WTC11 (cell line): ENCODE measurements around the gene YAP1. TPM values are rescaled to one million over a fixed set of nuclear protein-coding genes. Genes with fewer than 3 reads are reported as not detected.

ENCODE experiments used
- ATAC-seq: fragments of 200-7000 bp; cut with Tn5 transposase; 2 replicates; pipeline ENCODE4 v1.10.0; 2021; ENCODE audit warnings: mild to moderate bottlenecking, moderate library complexity
- CTCF ChIA-PET: fragments of 300-600 bp; sonication (Branson Sonifier 250); formaldehyde crosslinking; loops from one replicate; lab custom pipeline; 2021; ENCODE audit warnings: antibody characterized with exemption; lab: Charles Lee
- POLR2A ChIA-PET: fragments of 350-600 bp; sonication (Branson Sonifier 250); formaldehyde crosslinking; loops from one replicate; lab custom pipeline; 2021; ENCODE audit warnings: antibody characterized with exemption; lab: Charles Lee
- DNase-seq: peaks from one replicate; pipeline ENCODE4 v3.0.0; 2021; ENCODE audit warnings: low spot score
- H3K27ac Mint-ChIP-seq: 2 replicates; pipeline ENCODE4 v1.8.0; 2021; ENCODE audit warnings: mixed read lengths
- H3K27me3 Mint-ChIP-seq: 2 replicates; pipeline ENCODE4 v1.8.0; 2021; ENCODE audit warnings: low read depth, mild to moderate bottlenecking, moderate library complexity, mixed read lengths
- H3K36me3 Mint-ChIP-seq: 2 replicates; pipeline ENCODE4 v1.8.0; 2021; ENCODE audit warnings: mixed read lengths
- H3K4me1 Mint-ChIP-seq: 2 replicates; pipeline ENCODE4 v1.8.0; 2022; ENCODE audit warnings: mixed read lengths
- H3K4me3 Mint-ChIP-seq: 2 replicates; pipeline ENCODE4 v1.8.0; 2021; ENCODE audit warnings: mild to moderate bottlenecking, moderate library complexity, mixed read lengths
- H3K9me3 Mint-ChIP-seq: 2 replicates; pipeline ENCODE4 v1.8.0; 2021; ENCODE audit warnings: mixed read lengths
- AFF4 ChIP-seq: sonication (generic); formaldehyde crosslinking; IDR thresholded peaks from 2 replicates; pipeline ENCODE4 v1.8.1; 2023; ENCODE audit warnings: mild to moderate bottlenecking, missing genetic modification reagents, borderline replicate concordance
- ARID4B ChIP-seq: sonication (generic); formaldehyde crosslinking; IDR thresholded peaks from 2 replicates; pipeline ENCODE4 v1.8.0; 2023; ENCODE audit warnings: missing genetic modification reagents, mild to moderate bottlenecking, borderline replicate concordance
- E2F1 ChIP-seq: sonication (generic); formaldehyde crosslinking; IDR thresholded peaks from 2 replicates; pipeline ENCODE4 v1.8.0; 2022; ENCODE audit warnings: mild to moderate bottlenecking, missing genetic modification reagents
- E2F5 ChIP-seq: sonication (generic); formaldehyde crosslinking; IDR thresholded peaks from 2 replicates; pipeline ENCODE4 v1.8.1; 2022; ENCODE audit warnings: mild to moderate bottlenecking, moderate library complexity, missing genetic modification reagents
- ESRRA ChIP-seq: sonication (generic); formaldehyde crosslinking; IDR thresholded peaks from 2 replicates; pipeline ENCODE4 v1.8.1; 2022; ENCODE audit warnings: mild to moderate bottlenecking, missing genetic modification reagents, borderline replicate concordance
- FOXK1 ChIP-seq: sonication (generic); formaldehyde crosslinking; IDR thresholded peaks from 2 replicates; pipeline ENCODE4 v1.8.0; 2022; ENCODE audit warnings: mild to moderate bottlenecking, moderate library complexity, missing genetic modification reagents
- FOXP4 ChIP-seq: sonication (generic); formaldehyde crosslinking; IDR thresholded peaks from 2 replicates; pipeline ENCODE4 v1.8.0; 2022; ENCODE audit warnings: mild to moderate bottlenecking, missing genetic modification reagents
- MLX ChIP-seq: sonication (generic); formaldehyde crosslinking; IDR thresholded peaks from 2 replicates; pipeline ENCODE4 v1.8.1; 2023; ENCODE audit warnings: mild to moderate bottlenecking, missing genetic modification reagents, moderate library complexity
- NFE2L1 ChIP-seq: sonication (generic); formaldehyde crosslinking; IDR thresholded peaks from 2 replicates; pipeline ENCODE4 v1.8.1; 2023; ENCODE audit warnings: missing genetic modification reagents
- PRDM15 ChIP-seq: sonication (generic); formaldehyde crosslinking; IDR thresholded peaks from 2 replicates; pipeline ENCODE4 v1.8.0; 2022; ENCODE audit warnings: missing genetic modification reagents
- SMAD3 ChIP-seq: sonication (generic); formaldehyde crosslinking; IDR thresholded peaks from 2 replicates; pipeline ENCODE4 v1.8.0; 2022; ENCODE audit warnings: missing genetic modification reagents, mild to moderate bottlenecking, borderline replicate concordance
- TP53 ChIP-seq: sonication (generic); formaldehyde crosslinking; IDR thresholded peaks from 2 replicates; pipeline ENCODE4 v1.8.1; 2023; ENCODE audit warnings: mild to moderate bottlenecking, missing genetic modification reagents
- USF1 ChIP-seq: sonication (generic); formaldehyde crosslinking; IDR thresholded peaks from 2 replicates; pipeline ENCODE4 v1.8.0; 2022; ENCODE audit warnings: mild to moderate bottlenecking, missing genetic modification reagents
- ZBTB43 ChIP-seq: sonication (generic); formaldehyde crosslinking; IDR thresholded peaks from 2 replicates; pipeline ENCODE4 v1.8.1; 2023; ENCODE audit warnings: mild to moderate bottlenecking, missing genetic modification reagents
- ZNF121 ChIP-seq: sonication (generic); formaldehyde crosslinking; IDR thresholded peaks from 2 replicates; pipeline ENCODE4 v1.8.0; 2023; ENCODE audit warnings: missing genetic modification reagents
- total RNA-seq: library from RNA; stranded (reverse); gene quantifications from 3 replicates; pipeline ENCODE4 v1.2.3, GENCODE V29; 2021

Gene YAP1
- total RNA-seq, 1 experiment from 2014 or later, result 88.7 TPM

GRCh38 chr11:102220728-102221467 is 110.7 kb downstream of the YAP1 start:
- no peak for DNase-seq
- Mint-ChIP-seq H3K27me3 (no peaks in the 10 kb centered on the region), H3K4me1 (peaks cover 19% of the 10 kb centered on the region), H3K9me3 (no peaks in the 10 kb centered on the region), H3K36me3 (peaks cover 37% of the 10 kb centered on the region), H3K4me3 (no peak overlapping the region), H3K27ac (peak overlapping the region; percentile 1; the same call in 1 of the 2 replicates)
- no peak for ATAC-seq
- ChIA-PET POLR2A (interaction anchor here (0.7 kb wide), 1 partner anchor 46 kb away, joined by 4 read pairs; no protein-coding TSS in a partner anchor), CTCF (no interaction called here)
- TF ChIP-seq NFE2L1 (CRISPR knock-in tag), result no peak
- TF ChIP-seq AFF4 (CRISPR knock-in tag), result no peak
- no peak for TF ChIP-seq ARID4B (CRISPR knock-in tag)
- no peak for TF ChIP-seq E2F5 (CRISPR knock-in tag)
- TF ChIP-seq ZBTB43 (CRISPR knock-in tag), result no peak
- TF ChIP-seq ESRRA, result no peak
- no peak for TF ChIP-seq USF1 (CRISPR knock-in tag)
- no peak for TF ChIP-seq TP53 (CRISPR knock-in tag)
- TF ChIP-seq SMAD3, result no peak
- no peak for TF ChIP-seq FOXK1 (CRISPR knock-in tag)
- no peak for TF ChIP-seq FOXP4 (CRISPR knock-in tag)
- TF ChIP-seq E2F1 (CRISPR knock-in tag), result no peak
- no peak for TF ChIP-seq MLX
- TF ChIP-seq PRDM15 (CRISPR knock-in tag), result no peak
- TF ChIP-seq ZNF121, result no peak
